Right ventricle myocardium inferior (tissue), 1 donor: Measurements from ENCODE around the gene KCNN2. TPM values are rescaled to one million over a fixed set of nuclear protein-coding genes. Genes with fewer than 3 reads are reported as not detected.
"Not testable (repeated sequence)": the region's sequence is repeated elsewhere in the genome, so short reads cannot be mapped to it uniquely, and the experiment has no call there.

Experiments
- ATAC-seq: fragments of 200-7000 bp; cut with Tn5 transposase; one replicate; pipeline ENCODE4 v1.9.1; 2020; ENCODE audit warnings: mild to moderate bottlenecking, moderate library complexity
- DNase-seq: peaks from one replicate; pipeline ENCODE4 v3.0.0; 2021; ENCODE audit errors: missing footprints
- intact Hi-C: fragments of 100-400 bp; cut with DNase I; formaldehyde crosslinking; loops from one replicate; pipeline ENCODE4 v1.11.0; 2022
- total RNA-seq: library from RNA; stranded (reverse); fragmentation: NEBNext Ultra II Directional; extraction: Animal tissue kit (Norgen Biotek cat#: 25700); gene quantifications from one replicate; pipeline ENCODE4 v1.2.1, GENCODE V29; 2021
- donor health status: DM: no; HTN: yes; CAD: no; lungs with severe emphysema.

KCNN2 gene
- total RNA-seq, 1 donor from 2014 or later, result 9.3 TPM

GRCh38 chr5:114412510-114413171 lies 50.8 kb downstream of the KCNN2 start:
- intact Hi-C loops, result no loop called here
- DNase-seq, result no peak
- no peak for ATAC-seq

DNA sequence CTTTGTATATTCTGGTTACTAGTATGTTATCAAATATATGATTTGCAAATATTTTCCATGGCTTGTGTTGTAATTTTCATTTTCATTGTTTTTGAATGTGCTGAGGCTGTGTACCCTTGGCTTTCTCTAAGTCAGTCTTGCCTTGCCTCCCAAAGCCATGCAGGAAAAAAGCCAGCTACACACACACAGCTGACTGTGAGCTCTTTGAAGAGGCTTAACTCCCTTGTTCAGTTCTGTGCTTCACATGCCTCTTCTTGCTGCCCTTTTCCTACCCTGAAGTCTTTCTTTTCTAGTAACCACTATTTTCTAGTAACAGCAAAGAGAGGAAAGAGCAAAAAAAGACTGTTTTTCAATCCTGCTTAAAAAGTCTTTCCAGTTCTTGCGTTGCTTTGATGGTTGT lies 53.9 kb downstream of the KCNN2 start:
- ATAC-seq (no peak), DNase-seq (no peak)
- intact Hi-C loops, result no loop called here

GRCh38 chr5:114416254-114416653 lies 54.4 kb downstream of the KCNN2 start:
- intact Hi-C loops, result no loop called here
- DNase-seq, result no peak
- no peak for ATAC-seq

GRCh38 chr5:114417519-114417918 lies 55.6 kb downstream of the KCNN2 start:
- peak; percentile 23 for ATAC-seq
- intact Hi-C loops, result no loop called here
- DNase-seq, result no peak

GRCh38 chr5:114418176-114419066 lies 56.6 kb downstream of the KCNN2 start:
- intact Hi-C loops, result no loop called here
- DNase-seq (no peak), ATAC-seq (no peak)

- ATAC-seq (no peak), DNase-seq (no peak)
- intact Hi-C loops, result no loop called here
Measured at GRCh38 chr5:114419067-114419388, 57.2 kb downstream of the KCNN2 start.

- intact Hi-C loops, result no loop called here
- DNase-seq (no peak), ATAC-seq (no peak)
Measured at GRCh38 chr5:114419959-114420358, 58.1 kb downstream of the KCNN2 start.

- intact Hi-C loops, result no loop called here
- ATAC-seq, result no peak
- no peak for DNase-seq
Measured at GRCh38 chr5:114427204-114427603, 65.3 kb downstream of the KCNN2 start.

GRCh38 chr5:114430532-114430931 lies 68.7 kb downstream of the KCNN2 start:
- intact Hi-C loops, result no loop called here
- DNase-seq (no peak), ATAC-seq (no peak)

DNA sequence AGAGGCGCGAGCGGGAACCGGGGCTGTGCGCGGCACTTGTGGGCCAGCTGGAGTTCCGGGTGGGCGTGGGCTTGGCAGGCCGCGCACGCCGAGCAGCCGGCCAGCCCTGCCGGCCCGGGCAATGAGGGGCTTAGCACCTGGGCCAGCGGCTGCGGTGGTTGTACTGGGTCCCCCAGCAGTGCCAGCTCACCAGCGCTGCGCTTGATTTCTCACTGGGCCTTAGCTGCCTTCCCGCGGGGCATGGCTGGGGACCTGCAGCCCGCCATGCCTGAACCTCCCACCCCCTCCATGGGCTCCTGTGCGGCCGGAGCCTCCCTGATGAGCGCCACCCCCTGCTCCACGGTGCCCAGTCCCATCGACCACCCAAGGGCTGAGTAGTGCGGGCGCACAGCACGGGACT lies 70.8 kb downstream of the KCNN2 start:
- DNase-seq, intact Hi-C loops, ATAC-seq: not testable (repeated sequence)

DNA sequence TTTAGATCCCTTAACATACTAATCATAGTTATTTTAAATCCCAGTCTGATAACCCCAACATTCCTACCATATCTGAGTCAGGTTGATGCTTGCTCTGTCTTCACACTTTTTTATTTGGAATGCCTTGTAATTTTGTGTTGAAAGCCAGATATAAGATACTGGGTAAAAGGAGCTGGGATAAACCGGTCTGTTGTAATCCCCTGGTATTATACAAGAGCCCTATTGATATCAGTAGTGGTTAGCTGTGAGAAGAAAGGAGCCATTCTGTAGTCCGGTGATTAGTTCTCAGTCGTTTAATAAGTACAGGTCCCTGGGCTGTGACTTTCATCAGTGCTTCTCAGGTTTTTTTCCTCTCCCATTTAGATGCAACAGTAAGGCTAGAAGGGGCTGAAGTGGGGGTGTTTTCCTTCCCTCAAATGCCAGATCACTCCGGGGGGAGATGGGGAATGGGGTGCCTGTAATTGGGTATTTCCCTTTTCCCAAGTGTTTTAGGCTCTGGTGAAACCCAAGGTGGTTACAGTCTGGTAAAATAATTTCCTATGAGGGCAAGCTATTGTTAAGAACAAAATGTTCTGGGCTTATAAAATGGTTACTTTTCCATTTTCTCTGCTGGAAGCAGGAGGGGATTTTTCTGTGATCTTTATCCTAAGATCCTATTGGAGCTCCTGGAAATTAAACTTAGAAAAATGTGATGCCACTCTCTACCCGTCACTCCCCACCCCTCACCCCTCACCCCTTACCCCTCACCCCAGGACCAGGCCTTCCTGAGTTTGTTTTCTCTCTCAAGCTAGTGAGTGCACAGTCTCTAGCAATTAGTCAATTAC lies 72.7 kb downstream of the KCNN2 start:
- ATAC-seq (no peak), DNase-seq (no peak)
- intact Hi-C loops, result no loop called here

DNA sequence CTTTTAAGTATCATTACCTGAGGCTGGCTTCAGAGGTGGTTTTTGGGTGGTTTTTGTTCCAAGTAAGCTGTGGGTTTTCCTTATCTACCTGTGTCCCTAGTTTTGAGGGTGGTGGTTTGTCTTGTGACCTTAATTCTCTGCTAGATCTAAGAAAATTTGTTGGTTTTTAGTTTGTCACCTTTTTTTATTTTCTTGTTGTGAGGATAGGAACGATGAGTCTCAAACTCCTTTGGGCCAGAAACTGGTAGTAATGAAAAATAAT lies 73.3 kb downstream of the KCNN2 start:
- ATAC-seq, result no peak
- DNase-seq, result no peak
- intact Hi-C loops, result no loop called here

DNA sequence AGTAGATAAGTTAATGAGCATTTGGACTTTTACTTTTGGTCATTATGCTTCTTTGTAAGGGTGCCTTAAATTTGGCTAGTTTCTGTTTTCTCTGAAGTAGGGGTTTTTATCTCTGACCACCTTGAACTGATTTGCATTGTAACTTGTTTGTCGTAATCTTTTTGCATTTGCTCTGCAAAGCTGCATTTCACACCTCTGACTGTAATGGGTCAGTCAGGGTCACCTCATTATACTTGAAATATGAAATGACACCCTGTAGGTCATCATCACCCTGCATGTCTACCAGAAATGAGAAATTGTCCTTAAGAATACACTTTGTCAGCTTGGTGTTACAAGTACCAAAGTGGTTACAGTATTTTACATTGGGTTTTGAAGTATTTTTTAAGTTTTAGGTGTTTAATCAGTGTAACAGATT lies 74.0 kb downstream of the KCNN2 start:
- DNase-seq (no peak), ATAC-seq (no peak)
- intact Hi-C loops, result no loop called here

GRCh38 chr5:114437936-114438335 lies 76.1 kb downstream of the KCNN2 start:
- DNase-seq, result no peak
- no peak for ATAC-seq
- intact Hi-C loops, result no loop called here

DNA sequence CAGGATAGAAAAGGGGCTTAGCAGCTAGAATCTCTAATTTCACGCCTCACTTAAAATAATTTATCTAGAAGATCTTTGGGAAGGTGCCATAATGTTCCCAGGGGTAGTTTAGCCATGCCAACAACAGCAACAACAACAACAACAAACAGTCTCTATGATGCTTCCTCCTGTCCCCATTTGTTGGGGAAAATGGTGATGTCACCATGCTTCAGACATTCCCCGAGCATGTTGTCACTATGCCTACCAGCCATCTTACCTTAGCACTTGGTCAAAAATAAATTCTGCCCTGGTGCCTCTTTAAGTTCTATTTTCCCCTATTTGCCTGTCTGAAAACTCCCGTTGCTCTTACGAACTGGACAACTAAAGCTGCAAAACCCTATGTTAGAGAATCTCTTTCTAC lies 76.6 kb downstream of the KCNN2 start:
- intact Hi-C loops, result no loop called here
- DNase-seq (no peak), ATAC-seq (no peak)

GRCh38 chr5:114447084-114447773 lies 85.4 kb downstream of the KCNN2 start:
- ATAC-seq (no peak), DNase-seq (no peak)
- intact Hi-C loops, result loop anchor here (10.0 kb wide), 1 partner anchor 82 kb away; the partner anchor contains the start of gene KCNN2

- ATAC-seq (no peak), DNase-seq (no peak)
- intact Hi-C loops, result loop anchor here (2.0 to 10.0 kb wide), 2 partner anchors 84 to 772 kb away; partner anchors contain the start of gene KCNN2
Measured at GRCh38 chr5:114448481-114448880, 86.6 kb downstream of the KCNN2 start.

DNA sequence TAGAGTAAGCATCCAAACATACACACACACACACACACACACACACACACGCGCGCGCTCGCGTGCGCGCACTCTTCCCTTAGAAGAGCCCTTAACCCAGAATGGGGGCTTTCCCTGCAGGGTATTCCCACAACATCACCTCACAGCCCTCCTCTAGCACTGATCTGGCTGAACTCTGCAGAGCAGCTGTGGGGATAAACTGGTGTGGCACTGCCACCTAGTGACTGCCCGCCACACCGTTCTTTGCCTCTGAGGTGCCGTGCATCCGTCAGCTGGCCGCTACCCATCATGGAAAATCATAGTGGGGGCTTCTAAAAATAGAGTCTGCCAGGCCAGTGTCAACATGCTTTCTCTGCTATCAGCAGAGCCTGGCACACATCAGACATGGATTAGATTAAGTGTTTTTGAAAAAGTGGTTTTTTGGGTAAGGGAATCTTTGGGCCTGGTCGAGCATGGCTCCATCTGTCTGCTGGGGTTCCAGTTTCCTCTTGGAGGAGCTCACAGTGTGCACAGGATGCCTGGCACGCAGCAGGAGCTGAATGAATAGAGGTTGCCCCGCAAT lies 88.1 kb downstream of the KCNN2 start:
- DNase-seq, result peak; percentile 69

DNA sequence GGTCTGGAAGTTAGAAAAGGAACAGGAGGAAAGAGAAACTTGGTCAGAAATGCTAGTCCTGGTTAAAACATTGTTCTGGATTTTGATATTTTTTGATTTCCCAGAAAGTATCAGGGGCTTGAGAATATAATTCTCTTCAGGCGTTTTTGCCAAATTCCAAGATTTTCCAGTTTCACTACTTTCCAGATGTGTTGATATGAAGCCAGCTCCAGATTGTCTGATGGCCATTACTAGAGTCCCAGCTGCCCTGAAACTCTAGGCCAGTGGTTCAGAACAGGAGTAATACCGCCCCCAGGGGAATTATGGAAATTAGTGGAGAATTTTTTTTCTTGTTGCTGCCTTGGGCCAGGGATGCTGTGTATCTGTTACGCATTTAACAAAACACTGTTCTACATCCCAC lies 88.6 kb downstream of the KCNN2 start:
- intact Hi-C loops, result loop anchor here (2.0 kb wide), 2 partner anchors 350 to 432 kb away; no protein-coding TSS in a partner anchor
- DNase-seq (no peak), ATAC-seq (peak; percentile 60)

More for the DNA sequence above, 88.1 kb downstream of the KCNN2 start:
- peak; percentile 94 for ATAC-seq
- intact Hi-C loops, result loop anchor here (2.0 to 10.0 kb wide), 4 partner anchors 85 to 773 kb away; partner anchors contain the start of gene KCNN2
